HEK293T (cell line): Measurements from ENCODE around the gene RABGAP1L.

Experiments
- FOXA1 ChIP-seq: fragments of 450-650 bp; IDR thresholded peaks from 2 replicates; pipeline ENCODE4 v1.6.1; 2016; ENCODE audit warnings: mild to moderate bottlenecking
- L3MBTL2 ChIP-seq: fragments of 450-650 bp; conservative IDR thresholded peaks from 2 replicates; pipeline ENCODE4 v1.6.1; 2016; ENCODE audit warnings: mild to moderate bottlenecking
- SUZ12 ChIP-seq: fragments of 450-650 bp; IDR thresholded peaks from 2 replicates; pipeline ENCODE4 v1.6.1; 2016; ENCODE audit warnings: mild to moderate bottlenecking

- no peak for TF ChIP-seq SUZ12
- no peak for TF ChIP-seq L3MBTL2
- no peak for TF ChIP-seq FOXA1
Observed at GRCh38 chr1:174660476-174660875, 501.2 kb downstream of the RABGAP1L start.
